Measurements from ENCODE around the gene SLC1A5.

DNA sequence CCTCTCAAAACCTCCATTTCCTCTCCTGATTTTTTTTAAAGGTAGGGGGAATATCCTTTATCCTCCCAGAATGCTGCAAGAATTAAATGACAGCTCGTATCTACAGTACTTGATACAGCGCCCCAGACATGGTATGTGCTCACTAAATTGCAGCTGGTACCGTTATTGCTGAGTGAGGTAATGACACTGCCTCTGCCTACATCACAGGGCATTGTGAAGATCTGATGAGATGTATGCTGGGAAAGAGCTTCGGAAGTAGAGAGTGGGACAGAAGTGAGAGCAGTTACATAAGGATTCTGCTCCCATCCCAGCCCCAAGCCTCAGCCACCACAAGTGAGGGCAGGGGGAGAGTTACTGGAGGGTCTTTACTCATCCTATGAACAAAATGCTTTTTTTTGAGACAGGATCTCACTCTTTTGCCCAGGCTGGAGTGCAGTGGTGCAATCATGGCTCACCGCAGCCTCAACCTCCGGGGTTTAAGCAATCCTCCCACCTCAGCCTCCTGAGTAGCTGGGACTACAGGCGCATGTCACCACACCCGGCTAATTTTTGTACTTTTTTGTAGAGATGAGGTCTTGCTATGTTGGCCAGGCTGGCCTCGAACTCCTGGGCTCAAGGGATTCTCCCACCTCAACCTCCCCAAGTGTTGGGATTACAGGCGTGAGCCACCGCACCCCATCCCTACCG lies 44.2 kb downstream of the SLC1A5 start:
- TF ChIP-seq, protein P1, sequence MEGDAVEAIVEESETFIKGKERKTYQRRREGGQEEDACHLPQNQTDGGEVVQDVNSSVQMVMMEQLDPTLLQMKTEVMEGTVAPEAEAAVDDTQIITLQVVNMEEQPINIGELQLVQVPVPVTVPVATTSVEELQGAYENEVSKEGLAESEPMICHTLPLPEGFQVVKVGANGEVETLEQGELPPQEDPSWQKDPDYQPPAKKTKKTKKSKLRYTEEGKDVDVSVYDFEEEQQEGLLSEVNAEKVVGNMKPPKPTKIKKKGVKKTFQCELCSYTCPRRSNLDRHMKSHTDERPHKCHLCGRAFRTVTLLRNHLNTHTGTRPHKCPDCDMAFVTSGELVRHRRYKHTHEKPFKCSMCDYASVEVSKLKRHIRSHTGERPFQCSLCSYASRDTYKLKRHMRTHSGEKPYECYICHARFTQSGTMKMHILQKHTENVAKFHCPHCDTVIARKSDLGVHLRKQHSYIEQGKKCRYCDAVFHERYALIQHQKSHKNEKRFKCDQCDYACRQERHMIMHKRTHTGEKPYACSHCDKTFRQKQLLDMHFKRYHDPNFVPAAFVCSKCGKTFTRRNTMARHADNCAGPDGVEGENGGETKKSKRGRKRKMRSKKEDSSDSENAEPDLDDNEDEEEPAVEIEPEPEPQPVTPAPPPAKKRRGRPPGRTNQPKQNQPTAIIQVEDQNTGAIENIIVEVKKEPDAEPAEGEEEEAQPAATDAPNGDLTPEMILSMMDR (IDR thresholded peaks at IDR 0.05): no peak
- TF ChIP-seq EP300 (IDR thresholded peaks at IDR 0.05) (no peak), HOXA7 (CRISPR knock-in tag; IDR thresholded peaks at IDR 0.05) (no peak), JUN (IDR thresholded peaks at IDR 0.05) (no peak), HOXB13 (CRISPR knock-in tag; IDR thresholded peaks at IDR 0.05; ENCODE audit: low read depth) (no peak), SMC3 (IDR thresholded peaks at IDR 0.05) (no peak), NR3C1 (IDR thresholded peaks at IDR 0.05) (no peak), POLR2A (IDR thresholded peaks at IDR 0.05; ENCODE audit: low read length) (no peak), POLR2AphosphoS2 (conservative IDR thresholded peaks at IDR 0.05; ENCODE audit: low read length) (no peak), RNF2 (IDR thresholded peaks at IDR 0.05; ENCODE audit: borderline replicate concordance, low read depth) (no peak), MAFK (IDR thresholded peaks at IDR 0.05; ENCODE audit: partially characterized antibody) (no peak), ESRRA (IDR thresholded peaks at IDR 0.05; ENCODE audit: borderline replicate concordance, low read length) (no peak)
- TF ChIP-seq, protein P2, sequence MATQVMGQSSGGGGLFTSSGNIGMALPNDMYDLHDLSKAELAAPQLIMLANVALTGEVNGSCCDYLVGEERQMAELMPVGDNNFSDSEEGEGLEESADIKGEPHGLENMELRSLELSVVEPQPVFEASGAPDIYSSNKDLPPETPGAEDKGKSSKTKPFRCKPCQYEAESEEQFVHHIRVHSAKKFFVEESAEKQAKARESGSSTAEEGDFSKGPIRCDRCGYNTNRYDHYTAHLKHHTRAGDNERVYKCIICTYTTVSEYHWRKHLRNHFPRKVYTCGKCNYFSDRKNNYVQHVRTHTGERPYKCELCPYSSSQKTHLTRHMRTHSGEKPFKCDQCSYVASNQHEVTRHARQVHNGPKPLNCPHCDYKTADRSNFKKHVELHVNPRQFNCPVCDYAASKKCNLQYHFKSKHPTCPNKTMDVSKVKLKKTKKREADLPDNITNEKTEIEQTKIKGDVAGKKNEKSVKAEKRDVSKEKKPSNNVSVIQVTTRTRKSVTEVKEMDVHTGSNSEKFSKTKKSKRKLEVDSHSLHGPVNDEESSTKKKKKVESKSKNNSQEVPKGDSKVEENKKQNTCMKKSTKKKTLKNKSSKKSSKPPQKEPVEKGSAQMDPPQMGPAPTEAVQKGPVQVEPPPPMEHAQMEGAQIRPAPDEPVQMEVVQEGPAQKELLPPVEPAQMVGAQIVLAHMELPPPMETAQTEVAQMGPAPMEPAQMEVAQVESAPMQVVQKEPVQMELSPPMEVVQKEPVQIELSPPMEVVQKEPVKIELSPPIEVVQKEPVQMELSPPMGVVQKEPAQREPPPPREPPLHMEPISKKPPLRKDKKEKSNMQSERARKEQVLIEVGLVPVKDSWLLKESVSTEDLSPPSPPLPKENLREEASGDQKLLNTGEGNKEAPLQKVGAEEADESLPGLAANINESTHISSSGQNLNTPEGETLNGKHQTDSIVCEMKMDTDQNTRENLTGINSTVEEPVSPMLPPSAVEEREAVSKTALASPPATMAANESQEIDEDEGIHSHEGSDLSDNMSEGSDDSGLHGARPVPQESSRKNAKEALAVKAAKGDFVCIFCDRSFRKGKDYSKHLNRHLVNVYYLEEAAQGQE (IDR thresholded peaks at IDR 0.05): no peak
- TF ChIP-seq, protein P3, sequence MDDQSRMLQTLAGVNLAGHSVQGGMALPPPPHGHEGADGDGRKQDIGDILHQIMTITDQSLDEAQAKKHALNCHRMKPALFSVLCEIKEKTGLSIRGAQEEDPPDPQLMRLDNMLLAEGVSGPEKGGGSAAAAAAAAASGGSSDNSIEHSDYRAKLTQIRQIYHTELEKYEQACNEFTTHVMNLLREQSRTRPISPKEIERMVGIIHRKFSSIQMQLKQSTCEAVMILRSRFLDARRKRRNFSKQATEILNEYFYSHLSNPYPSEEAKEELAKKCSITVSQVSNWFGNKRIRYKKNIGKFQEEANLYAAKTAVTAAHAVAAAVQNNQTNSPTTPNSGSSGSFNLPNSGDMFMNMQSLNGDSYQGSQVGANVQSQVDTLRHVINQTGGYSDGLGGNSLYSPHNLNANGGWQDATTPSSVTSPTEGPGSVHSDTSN (IDR thresholded peaks at IDR 0.05): no peak

Measured in A549 (cell line).